Measurements from ENCODE around the gene MME.

DNA sequence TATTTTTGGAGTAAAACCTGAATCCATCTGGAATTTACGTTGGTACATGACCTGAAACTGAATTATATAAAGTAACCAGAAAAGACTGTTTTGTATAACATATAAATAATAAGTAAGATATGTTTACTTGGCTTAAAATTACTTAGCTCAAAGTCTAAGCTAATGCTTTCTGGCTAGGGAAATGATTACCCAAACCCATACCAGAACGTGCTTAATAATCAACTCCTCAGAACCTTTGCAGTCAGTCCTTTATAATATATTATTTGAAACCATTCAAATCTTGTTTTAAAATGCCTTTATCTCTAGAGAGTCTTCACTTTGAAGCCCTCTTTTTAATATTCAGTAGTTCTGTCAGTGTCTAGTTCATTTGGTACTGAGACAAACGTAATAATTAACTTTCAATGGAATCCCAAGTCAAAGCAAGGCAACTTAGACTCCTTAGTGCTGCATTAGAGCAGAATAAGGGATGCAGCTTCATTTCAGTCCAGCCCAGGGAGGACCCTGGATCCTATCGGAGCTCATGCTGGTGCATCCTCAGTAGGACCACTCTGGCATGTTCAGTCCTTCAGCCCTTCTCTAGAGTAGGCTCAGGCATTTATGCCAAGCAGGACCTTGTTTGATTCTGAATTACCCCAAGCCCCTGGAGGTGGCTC is 81.6 kb downstream of the MME start:
- TF ChIP-seq, protein P1, sequence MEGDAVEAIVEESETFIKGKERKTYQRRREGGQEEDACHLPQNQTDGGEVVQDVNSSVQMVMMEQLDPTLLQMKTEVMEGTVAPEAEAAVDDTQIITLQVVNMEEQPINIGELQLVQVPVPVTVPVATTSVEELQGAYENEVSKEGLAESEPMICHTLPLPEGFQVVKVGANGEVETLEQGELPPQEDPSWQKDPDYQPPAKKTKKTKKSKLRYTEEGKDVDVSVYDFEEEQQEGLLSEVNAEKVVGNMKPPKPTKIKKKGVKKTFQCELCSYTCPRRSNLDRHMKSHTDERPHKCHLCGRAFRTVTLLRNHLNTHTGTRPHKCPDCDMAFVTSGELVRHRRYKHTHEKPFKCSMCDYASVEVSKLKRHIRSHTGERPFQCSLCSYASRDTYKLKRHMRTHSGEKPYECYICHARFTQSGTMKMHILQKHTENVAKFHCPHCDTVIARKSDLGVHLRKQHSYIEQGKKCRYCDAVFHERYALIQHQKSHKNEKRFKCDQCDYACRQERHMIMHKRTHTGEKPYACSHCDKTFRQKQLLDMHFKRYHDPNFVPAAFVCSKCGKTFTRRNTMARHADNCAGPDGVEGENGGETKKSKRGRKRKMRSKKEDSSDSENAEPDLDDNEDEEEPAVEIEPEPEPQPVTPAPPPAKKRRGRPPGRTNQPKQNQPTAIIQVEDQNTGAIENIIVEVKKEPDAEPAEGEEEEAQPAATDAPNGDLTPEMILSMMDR (IDR thresholded peaks at IDR 0.05), result no peak
- TF ChIP-seq ZFX (IDR thresholded peaks at IDR 0.05; ENCODE audit: borderline replicate concordance), result no peak

Measured in 22Rv1 (cell line).